Measurements from ENCODE around the gene GRIK4. TPM values are rescaled to one million over a fixed set of nuclear protein-coding genes. Genes with fewer than 3 reads are reported as not detected.

The GRIK4 gene
- total and polyA plus RNA-seq, 2 experiments from 2014 or later: 0.28 to 0.45 TPM

DNA sequence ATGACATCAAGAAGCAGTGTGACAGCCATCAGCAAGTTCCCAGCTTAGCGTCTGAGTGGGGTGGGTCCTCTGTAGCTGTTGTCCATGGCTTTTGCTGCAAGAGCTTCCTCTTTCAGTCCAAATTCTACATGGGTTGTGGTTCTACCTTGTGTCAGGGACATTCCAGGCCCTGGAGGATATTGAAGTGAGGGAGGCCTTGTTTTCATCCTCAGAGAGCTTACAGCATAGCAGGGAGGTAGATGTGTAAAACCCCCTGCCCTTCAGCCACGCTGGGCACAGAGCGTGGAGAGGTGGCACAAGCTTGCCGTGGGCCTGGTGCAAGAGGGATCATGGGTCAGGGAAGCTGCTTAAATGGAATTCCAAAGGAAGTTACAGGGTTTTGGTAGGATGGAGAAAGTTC is 93.9 kb downstream of the GRIK4 start:
- Histone ChIP-seq H3K9me3 (ENCODE audit: low read depth) (no peaks in the 10 kb centered on the region), H3K27ac (no peak overlapping the region), H3K27me3 (peaks cover 4% of the 10 kb centered on the region), H3K4me3 (no peak overlapping the region), H3K4me1 (ENCODE audit: low read depth) (no peaks in the 10 kb centered on the region), H3K36me3 (no peaks in the 10 kb centered on the region)
- no peak for DNase-seq (ENCODE audit: low read depth in 1 of 2, low spot score in 1 of 2)
- TF ChIP-seq, protein P1, sequence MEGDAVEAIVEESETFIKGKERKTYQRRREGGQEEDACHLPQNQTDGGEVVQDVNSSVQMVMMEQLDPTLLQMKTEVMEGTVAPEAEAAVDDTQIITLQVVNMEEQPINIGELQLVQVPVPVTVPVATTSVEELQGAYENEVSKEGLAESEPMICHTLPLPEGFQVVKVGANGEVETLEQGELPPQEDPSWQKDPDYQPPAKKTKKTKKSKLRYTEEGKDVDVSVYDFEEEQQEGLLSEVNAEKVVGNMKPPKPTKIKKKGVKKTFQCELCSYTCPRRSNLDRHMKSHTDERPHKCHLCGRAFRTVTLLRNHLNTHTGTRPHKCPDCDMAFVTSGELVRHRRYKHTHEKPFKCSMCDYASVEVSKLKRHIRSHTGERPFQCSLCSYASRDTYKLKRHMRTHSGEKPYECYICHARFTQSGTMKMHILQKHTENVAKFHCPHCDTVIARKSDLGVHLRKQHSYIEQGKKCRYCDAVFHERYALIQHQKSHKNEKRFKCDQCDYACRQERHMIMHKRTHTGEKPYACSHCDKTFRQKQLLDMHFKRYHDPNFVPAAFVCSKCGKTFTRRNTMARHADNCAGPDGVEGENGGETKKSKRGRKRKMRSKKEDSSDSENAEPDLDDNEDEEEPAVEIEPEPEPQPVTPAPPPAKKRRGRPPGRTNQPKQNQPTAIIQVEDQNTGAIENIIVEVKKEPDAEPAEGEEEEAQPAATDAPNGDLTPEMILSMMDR (IDR thresholded peaks at IDR 0.05; ENCODE audit: low read depth, low read length): no peak

DNA sequence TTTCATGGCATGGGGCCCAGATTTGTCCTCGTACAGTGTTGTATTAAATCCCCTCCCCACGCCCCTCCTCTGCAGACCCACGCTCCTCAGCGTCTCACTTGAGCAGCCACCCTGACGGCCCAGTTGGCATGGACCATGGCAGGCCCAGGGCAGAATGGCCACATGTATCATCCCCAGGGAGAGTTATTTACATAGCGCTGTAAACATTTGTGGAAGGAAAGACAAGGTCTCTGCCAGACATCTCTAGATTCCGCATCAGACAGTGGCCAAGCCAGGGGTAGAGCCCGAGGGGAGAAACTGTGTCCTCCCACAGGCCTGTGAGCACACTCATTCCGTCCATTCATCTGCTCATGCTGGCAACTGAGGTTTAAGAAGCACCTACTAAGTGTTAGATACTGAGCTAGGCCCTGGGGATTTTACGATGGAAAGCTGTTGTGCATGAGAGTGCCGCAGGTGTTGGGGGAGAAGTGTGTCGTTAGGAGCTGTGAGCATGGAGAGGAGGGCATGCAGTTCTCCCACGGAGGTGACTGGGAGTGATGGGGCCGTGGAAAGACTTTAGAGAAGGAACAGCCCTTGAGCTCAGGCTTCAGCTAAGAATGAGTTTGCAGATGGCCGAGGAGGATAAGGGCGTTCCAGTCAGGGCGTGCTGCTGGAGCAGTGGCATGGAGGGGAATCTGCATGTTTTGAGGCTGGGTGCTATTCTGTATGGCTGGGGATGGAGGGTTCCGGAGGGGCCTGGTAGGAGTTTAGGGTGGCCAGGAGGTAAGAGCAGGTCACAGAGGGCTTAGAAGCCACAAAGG is 94.9 kb downstream of the GRIK4 start:
- TF ChIP-seq, protein P1 (IDR thresholded peaks at IDR 0.05; ENCODE audit: low read depth, low read length): no peak
- Histone ChIP-seq H3K36me3 (no peaks in the 10 kb centered on the region), H3K27ac (no peak overlapping the region), H3K9me3 (ENCODE audit: low read depth) (no peaks in the 10 kb centered on the region), H3K4me3 (no peak overlapping the region), H3K27me3 (peaks cover 8% of the 10 kb centered on the region), H3K4me1 (ENCODE audit: low read depth) (no peaks in the 10 kb centered on the region)
- DNase-seq (ENCODE audit: low read depth in 1 of 2, low spot score in 1 of 2): no peak

DNA sequence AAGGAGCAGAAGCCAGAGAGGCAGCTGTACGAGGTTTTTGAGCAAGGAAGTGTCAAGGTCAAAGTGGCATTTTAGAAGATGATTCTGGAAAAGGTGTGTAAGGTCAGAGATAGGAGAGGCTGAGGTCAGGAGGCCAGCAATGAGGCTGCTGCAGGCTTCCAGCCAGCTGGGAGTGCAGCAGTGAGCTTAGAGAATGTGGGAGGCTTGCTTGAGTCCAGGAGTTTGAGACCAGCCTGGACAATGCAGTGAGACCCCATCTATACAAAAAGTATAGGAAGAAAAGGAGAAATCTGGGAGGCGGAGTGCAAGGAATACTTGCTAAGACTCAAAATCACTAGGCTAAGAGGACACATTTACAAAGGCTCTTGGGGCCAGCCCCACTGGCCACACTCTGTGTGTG is 96.5 kb downstream of the GRIK4 start:
- no peak for DNase-seq (ENCODE audit: low read depth in 1 of 2, low spot score in 1 of 2)
- H3K27ac ChIP-seq: no peak overlapping the region

DNA sequence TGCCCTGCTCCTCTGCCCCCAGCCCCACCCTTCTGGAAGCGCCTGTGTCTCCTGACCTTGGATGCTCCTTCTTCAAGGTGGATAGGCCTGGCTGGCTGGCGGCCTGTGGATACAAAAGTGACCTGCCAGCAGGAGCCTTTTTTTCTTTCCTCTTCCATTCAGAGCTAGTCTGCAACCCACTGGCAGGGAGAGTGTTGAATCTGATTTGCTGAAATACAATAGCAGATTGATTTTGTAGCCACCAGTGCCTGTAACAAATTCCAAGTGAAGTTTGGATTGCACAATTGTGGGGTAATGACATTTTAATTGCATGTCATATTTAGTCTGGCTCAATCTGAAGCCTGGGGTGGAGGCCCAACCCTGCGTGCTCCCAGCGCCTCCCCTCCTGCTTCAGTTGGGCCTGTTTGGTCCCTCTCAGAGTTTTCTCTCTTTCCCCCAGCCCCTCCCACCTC is 97.2 kb downstream of the GRIK4 start:
- Histone ChIP-seq H3K9me3 (ENCODE audit: low read depth) (no peaks in the 10 kb centered on the region), H3K4me1 (ENCODE audit: low read depth) (no peaks in the 10 kb centered on the region), H3K4me3 (no peak overlapping the region), H3K27me3 (peaks cover 17% of the 10 kb centered on the region), H3K27ac (no peak overlapping the region), H3K36me3 (no peaks in the 10 kb centered on the region)
- DNase-seq (ENCODE audit: low read depth in 1 of 2, low spot score in 1 of 2): no peak
- TF ChIP-seq, protein P1 (IDR thresholded peaks at IDR 0.05; ENCODE audit: low read depth, low read length): no peak

More for the DNA sequence above, 96.5 kb downstream of the GRIK4 start:
- Histone ChIP-seq H3K27me3 (peaks cover 13% of the 10 kb centered on the region), H3K4me3 (no peak overlapping the region), H3K9me3 (ENCODE audit: low read depth) (no peaks in the 10 kb centered on the region), H3K36me3 (no peaks in the 10 kb centered on the region), H3K4me1 (ENCODE audit: low read depth) (no peaks in the 10 kb centered on the region)
- TF ChIP-seq, protein P1 (IDR thresholded peaks at IDR 0.05; ENCODE audit: low read depth, low read length): no peak

DNA sequence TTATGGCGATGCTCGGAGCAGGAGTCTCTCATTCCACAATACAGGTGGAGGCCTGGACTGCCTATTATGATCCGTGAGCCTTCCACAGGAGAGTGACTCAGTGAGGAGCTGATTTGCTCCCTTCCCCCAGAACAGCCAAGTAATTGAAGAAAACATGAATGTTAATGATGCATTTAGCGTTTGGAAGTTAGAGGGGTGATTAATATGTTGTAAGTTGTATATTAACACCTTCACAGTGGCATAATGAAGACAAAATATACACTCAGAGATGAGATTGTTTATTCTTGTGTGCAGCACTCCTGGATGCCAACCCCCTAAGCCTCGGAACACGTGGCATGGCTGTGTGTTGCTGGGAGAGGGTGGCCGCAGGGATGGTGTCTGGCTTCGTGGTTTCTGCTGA is 98.6 kb downstream of the GRIK4 start:
- Histone ChIP-seq H3K27me3 (peaks cover 17% of the 10 kb centered on the region), H3K9me3 (ENCODE audit: low read depth) (no peaks in the 10 kb centered on the region), H3K4me1 (ENCODE audit: low read depth) (no peaks in the 10 kb centered on the region), H3K4me3 (no peak overlapping the region), H3K36me3 (no peaks in the 10 kb centered on the region), H3K27ac (no peak overlapping the region)
- no peak for DNase-seq (ENCODE audit: low read depth in 1 of 2, low spot score in 1 of 2)
- TF ChIP-seq, protein P1 (IDR thresholded peaks at IDR 0.05; ENCODE audit: low read depth, low read length): no peak
